ENCODE measurements around the gene DNAJA1.
"Not testable (repeated sequence)": the region's sequence is repeated elsewhere in the genome, so short reads cannot be mapped to it uniquely, and the experiment has no call there.

DNA sequence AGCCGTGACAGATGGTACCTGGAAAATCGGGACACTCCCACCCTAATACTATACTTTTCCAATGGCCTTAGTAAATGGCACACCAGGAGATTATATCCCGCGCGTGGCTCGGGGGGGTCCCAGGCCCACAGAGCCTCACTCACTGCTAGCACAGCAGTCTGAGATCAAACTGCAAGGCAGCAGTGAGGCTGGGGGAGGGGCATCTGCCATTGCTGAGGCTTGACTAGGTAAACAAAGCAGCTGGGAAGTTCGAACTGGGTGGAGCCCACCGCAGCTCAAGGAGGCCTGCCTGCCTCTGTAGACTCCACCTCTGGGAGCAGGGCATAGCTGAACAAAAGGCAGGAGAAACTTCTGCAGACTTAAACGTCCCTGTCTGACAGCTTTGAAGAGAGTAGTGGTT, 60.6 kb downstream of the DNAJA1 start:
- not testable (repeated sequence) for TF ChIP-seq POLR2A (IDR thresholded peaks at IDR 0.05; ENCODE audit: low read depth, low read length); POLR2AphosphoS5 (IDR thresholded peaks at IDR 0.05; ENCODE audit: insufficient read depth, low read depth, low read length); JUN (IDR thresholded peaks at IDR 0.05; ENCODE audit: borderline replicate concordance, insufficient read depth, insufficient read length, low read depth)
- TF ChIP-seq, protein P1, sequence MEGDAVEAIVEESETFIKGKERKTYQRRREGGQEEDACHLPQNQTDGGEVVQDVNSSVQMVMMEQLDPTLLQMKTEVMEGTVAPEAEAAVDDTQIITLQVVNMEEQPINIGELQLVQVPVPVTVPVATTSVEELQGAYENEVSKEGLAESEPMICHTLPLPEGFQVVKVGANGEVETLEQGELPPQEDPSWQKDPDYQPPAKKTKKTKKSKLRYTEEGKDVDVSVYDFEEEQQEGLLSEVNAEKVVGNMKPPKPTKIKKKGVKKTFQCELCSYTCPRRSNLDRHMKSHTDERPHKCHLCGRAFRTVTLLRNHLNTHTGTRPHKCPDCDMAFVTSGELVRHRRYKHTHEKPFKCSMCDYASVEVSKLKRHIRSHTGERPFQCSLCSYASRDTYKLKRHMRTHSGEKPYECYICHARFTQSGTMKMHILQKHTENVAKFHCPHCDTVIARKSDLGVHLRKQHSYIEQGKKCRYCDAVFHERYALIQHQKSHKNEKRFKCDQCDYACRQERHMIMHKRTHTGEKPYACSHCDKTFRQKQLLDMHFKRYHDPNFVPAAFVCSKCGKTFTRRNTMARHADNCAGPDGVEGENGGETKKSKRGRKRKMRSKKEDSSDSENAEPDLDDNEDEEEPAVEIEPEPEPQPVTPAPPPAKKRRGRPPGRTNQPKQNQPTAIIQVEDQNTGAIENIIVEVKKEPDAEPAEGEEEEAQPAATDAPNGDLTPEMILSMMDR (IDR thresholded peaks at IDR 0.05; ENCODE audit: extremely low read depth in 1 of 2, insufficient read depth in 1 of 2, low read depth in 1 of 2, low read length in 2 of 2) = not testable (repeated sequence)

Data from endothelial cell of umbilical vein (primary cell).